T-cell (primary cell): ENCODE data around the gene ZNF740. TPM values are rescaled to one million over a fixed set of nuclear protein-coding genes. Genes with fewer than 3 reads are reported as not detected.

ENCODE experiments used
- ATAC-seq, 4 experiments: fragments of 200-7000 bp in 3 of 4; fragments of 150-1000 bp in 1 of 4; cut with Tn5 transposase; replicated peaks in 1 of 4; 1 replicate in 3 of 4; 2 replicates in 1 of 4; pipeline ENCODE4 v1.10.0; 2021; ENCODE audit warnings: moderate library complexity in 3 of 4, mild to moderate bottlenecking in 2 of 4, moderate number of reproducible peaks in 1 of 4
- CTCF ChIA-PET, 2 donors: fragments of 300-600 bp; sonication (Branson Sonifier 250); formaldehyde crosslinking; loops; one replicate each; lab custom pipeline; 2022; ENCODE audit warnings: antibody characterized with exemption in 2 of 2; lab: Charles Lee
- POLR2A ChIA-PET, 2 donors: fragments of 300-600 bp; sonication (Branson Sonifier 250); formaldehyde crosslinking; loops; one replicate each; lab custom pipeline; 2022; ENCODE audit warnings: antibody characterized with exemption in 2 of 2; lab: Charles Lee
- DNase-seq, 35 experiments: peaks; one replicate each; pipeline versions ENCODE4 v3.0.0 to v3.0.0-alpha.2; 2013 to 2023
- H3K27ac ChIP-seq: one replicate; pipeline ENCODE4 v1.5.1; 2013; ENCODE audit warnings: low read length
- H3K27me3 ChIP-seq, 2 experiments: replicated peaks in 1 of 2; 1 replicate in 1 of 2; 2 replicates in 1 of 2; pipeline versions ENCODE4 v1.6.1 to v1.7.0; 2013; ENCODE audit warnings: low read length in 1 of 2, mixed read lengths in 1 of 2; ENCODE audit not compliant: control insufficient read depth in 2 of 2, insufficient read depth in 2 of 2; ENCODE audit errors: extremely low read depth in 1 of 2
- H3K36me3 ChIP-seq, 2 donors: 1 replicate in 1 of 2; 2 replicates in 1 of 2; pipeline versions ENCODE4 v1.6.1 to v1.7.0; 2013; ENCODE audit warnings: low read length in 1 of 2; ENCODE audit not compliant: control insufficient read depth in 2 of 2, insufficient read depth in 1 of 2; ENCODE audit errors: extremely low read depth in 1 of 2
- H3K4me1 ChIP-seq, 2 experiments: 1 replicate in 1 of 2; 2 replicates in 1 of 2; pipeline versions ENCODE4 v1.6.1 to v1.7.0; 2013; ENCODE audit warnings: low read length in 2 of 2, mixed read lengths in 1 of 2; ENCODE audit not compliant: insufficient read depth in 2 of 2, control insufficient read depth in 1 of 2; ENCODE audit errors: extremely low read depth in 1 of 2
- H3K4me3 ChIP-seq, 2 donors: 1 replicate in 1 of 2; 2 replicates in 1 of 2; pipeline versions ENCODE4 v1.5.1 to v1.7.0; 2013; ENCODE audit warnings: mild to moderate bottlenecking in 2 of 2, low read length in 1 of 2, moderate library complexity in 1 of 2; ENCODE audit not compliant: control insufficient read depth in 1 of 2; ENCODE audit errors: extremely low read depth in 1 of 2
- H3K9me3 ChIP-seq: 2 replicates; pipeline ENCODE4 v1.7.0; 2013
- H3K27ac Mint-ChIP-seq, 2 donors: one replicate each; pipeline ENCODE4 v1.8.0; 2020 to 2021; ENCODE audit warnings: mild to moderate bottlenecking in 2 of 2, mixed read lengths in 2 of 2
- H3K27me3 Mint-ChIP-seq, 2 donors: one replicate each; pipeline ENCODE4 v1.8.0; 2021 to 2022; ENCODE audit warnings: mixed read lengths in 2 of 2
- H3K36me3 Mint-ChIP-seq: one replicate; pipeline ENCODE4 v1.8.0; 2021; ENCODE audit warnings: mixed read lengths
- H3K4me1 Mint-ChIP-seq, 3 donors: one replicate each; pipeline ENCODE4 v1.8.0; 2020 to 2022; ENCODE audit warnings: mixed read lengths in 3 of 3, mild to moderate bottlenecking in 1 of 3
- H3K4me3 Mint-ChIP-seq, 3 donors: one replicate each; pipeline ENCODE4 v1.8.0; 2020 to 2022; ENCODE audit warnings: mild to moderate bottlenecking in 3 of 3, mixed read lengths in 3 of 3, moderate library complexity in 3 of 3
- H3K9me3 Mint-ChIP-seq, 3 donors: one replicate each; pipeline ENCODE4 v1.8.0; 2020 to 2022; ENCODE audit warnings: mixed read lengths in 3 of 3
- WGBS: methylation state at CpG from one replicate; pipeline ENCODE4 v1.1.5; 2013; ENCODE audit warnings: missing lambda C conversion rate; ENCODE audit not compliant: insufficient coverage; 5-methylcytosine and 5-hydroxymethylcytosine counted together
- total RNA-seq, 35 experiments: library from RNA in 6 of 35; stranded (reverse) in 6 of 35; fragments of 120-200 nt in 1 of 35; gene quantifications; one replicate each; pipeline versions ENCODE4 v1.2.1 to v1.2.4 and lab custom pipeline; 2013 to 2026

Gene ZNF740
- total RNA-seq, 5 donors from 2014 or later (not counting 1 experiment from before 2014, with no cell fraction given) = 36.4 to 94.2 (median 83.9) TPM

DNA sequence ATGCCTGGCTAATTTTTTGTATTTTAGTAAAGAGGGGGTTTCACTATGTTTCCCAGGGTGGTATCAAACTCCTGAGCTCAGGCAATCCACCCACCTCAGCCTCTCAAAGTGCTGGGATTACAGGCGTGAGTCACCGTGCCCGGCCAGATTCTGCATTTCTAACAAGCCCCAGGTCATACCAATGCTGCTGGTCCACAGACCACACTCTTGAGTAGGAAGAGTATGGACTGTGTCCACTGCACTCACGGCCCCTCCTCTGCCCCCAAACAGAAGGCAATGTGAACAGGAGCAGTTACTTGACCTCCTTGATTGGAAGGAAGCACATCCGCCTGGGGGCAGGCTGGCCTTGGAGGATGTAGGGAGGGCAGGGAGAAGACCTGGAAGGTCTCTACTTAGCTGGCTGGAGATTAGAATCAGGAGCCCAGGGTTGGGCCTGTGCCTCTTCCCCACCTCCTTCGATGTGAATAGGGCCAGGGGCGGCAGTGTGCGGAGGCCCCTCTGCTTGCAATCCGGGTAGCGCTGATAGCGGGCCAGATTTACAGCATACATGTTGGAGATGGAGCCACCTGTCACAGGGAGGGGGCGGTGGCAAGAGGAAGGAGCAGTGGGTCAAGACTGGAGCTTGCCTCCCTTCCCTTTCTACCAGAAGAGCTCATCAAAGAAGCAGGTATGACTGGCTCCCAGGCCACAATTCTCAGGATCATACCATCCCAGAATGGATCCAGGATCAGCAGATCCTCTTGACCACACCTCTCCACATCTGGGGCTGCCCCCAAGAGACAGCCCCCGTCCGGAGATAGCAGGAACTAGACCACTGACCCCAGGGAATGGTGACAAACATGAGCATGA, 9.4 kb upstream of the ZNF740 start:
- H3K4me1 ChIP-seq = no peaks in the 10 kb centered on the region
- no peak for ATAC-seq
- no peak overlapping the region for H3K27ac ChIP-seq
- H3K9me3 Mint-ChIP-seq = no peaks in the 10 kb centered on the region
- H3K27me3 ChIP-seq = no peaks in the 10 kb centered on the region
- no peak overlapping the region for H3K4me3 Mint-ChIP-seq
- no peak for DNase-seq
- POLR2A ChIA-PET = no interaction called here
- H3K4me1 Mint-ChIP-seq = no peaks in the 10 kb centered on the region
- H3K27ac Mint-ChIP-seq = no peak overlapping the region
- no peaks in the 10 kb centered on the region for H3K27me3 Mint-ChIP-seq
- WGBS = 97% methylated on average over 6 of the region's 14 CpGs
- CTCF ChIA-PET = interaction anchor here in 1 of 2 donors (1.0 kb wide), 1 partner anchor 12 kb away, joined by 3 read pairs; no protein-coding TSS in a partner anchor
- H3K36me3 ChIP-seq = peaks cover 6% of the 10 kb centered on the region in 2 donors
- H3K9me3 ChIP-seq = no peaks in the 10 kb centered on the region
- H3K4me3 ChIP-seq = no peak overlapping the region
- peaks cover 27% of the 10 kb centered on the region for H3K36me3 Mint-ChIP-seq

- POLR2A ChIA-PET = interaction anchor here in 1 of 2 donors (0.7 kb wide), 1 partner anchor 26 kb away, joined by 3 read pairs; no protein-coding TSS in a partner anchor
- Histone ChIP-seq H3K36me3 (peaks cover 6% of the 10 kb centered on the region in 2 donors), H3K27me3 (no peaks in the 10 kb centered on the region), H3K4me3 (no peak overlapping the region), H3K4me1 (no peaks in the 10 kb centered on the region), H3K27ac (no peak overlapping the region), H3K9me3 (no peaks in the 10 kb centered on the region)
- Mint-ChIP-seq H3K27ac (no peak overlapping the region), H3K4me1 (no peaks in the 10 kb centered on the region), H3K36me3 (peaks cover 26% of the 10 kb centered on the region), H3K27me3 (no peaks in the 10 kb centered on the region), H3K4me3 (no peak overlapping the region), H3K9me3 (no peaks in the 10 kb centered on the region)
- DNase-seq (no peak), ATAC-seq (no peak)
- CTCF ChIA-PET = no interaction called here
- WGBS = 86% methylated on average over 4 of the region's 10 CpGs
Observed at GRCh38 chr12:53171725-53172329, 8.7 kb upstream of the ZNF740 start.

GRCh38 chr12:53172352-53172751, 8.2 kb upstream of the ZNF740 start:
- ATAC-seq (no peak), DNase-seq (no peak)
- Mint-ChIP-seq H3K27ac (no peak overlapping the region), H3K4me1 (no peaks in the 10 kb centered on the region), H3K4me3 (no peak overlapping the region), H3K27me3 (no peaks in the 10 kb centered on the region), H3K9me3 (no peaks in the 10 kb centered on the region), H3K36me3 (peaks cover 22% of the 10 kb centered on the region)
- CTCF ChIA-PET = interaction anchor here in 1 of 2 donors (0.5 kb wide), 1 partner anchor 327 kb away, joined by 4 read pairs; no protein-coding TSS in a partner anchor
- POLR2A ChIA-PET = interaction anchor here in 1 of 2 donors (0.7 kb wide), 1 partner anchor 25 kb away, joined by 3 read pairs; no protein-coding TSS in a partner anchor
- peaks cover 6% of the 10 kb centered on the region in 2 donors for H3K36me3 ChIP-seq
- no peaks in the 10 kb centered on the region for H3K9me3 ChIP-seq
- no peak overlapping the region for H3K4me3 ChIP-seq
- 100% methylated on average over 7 of the region's 11 CpGs for WGBS
- no peaks in the 10 kb centered on the region for H3K4me1 ChIP-seq
- no peak overlapping the region for H3K27ac ChIP-seq
- no peaks in the 10 kb centered on the region for H3K27me3 ChIP-seq

DNA sequence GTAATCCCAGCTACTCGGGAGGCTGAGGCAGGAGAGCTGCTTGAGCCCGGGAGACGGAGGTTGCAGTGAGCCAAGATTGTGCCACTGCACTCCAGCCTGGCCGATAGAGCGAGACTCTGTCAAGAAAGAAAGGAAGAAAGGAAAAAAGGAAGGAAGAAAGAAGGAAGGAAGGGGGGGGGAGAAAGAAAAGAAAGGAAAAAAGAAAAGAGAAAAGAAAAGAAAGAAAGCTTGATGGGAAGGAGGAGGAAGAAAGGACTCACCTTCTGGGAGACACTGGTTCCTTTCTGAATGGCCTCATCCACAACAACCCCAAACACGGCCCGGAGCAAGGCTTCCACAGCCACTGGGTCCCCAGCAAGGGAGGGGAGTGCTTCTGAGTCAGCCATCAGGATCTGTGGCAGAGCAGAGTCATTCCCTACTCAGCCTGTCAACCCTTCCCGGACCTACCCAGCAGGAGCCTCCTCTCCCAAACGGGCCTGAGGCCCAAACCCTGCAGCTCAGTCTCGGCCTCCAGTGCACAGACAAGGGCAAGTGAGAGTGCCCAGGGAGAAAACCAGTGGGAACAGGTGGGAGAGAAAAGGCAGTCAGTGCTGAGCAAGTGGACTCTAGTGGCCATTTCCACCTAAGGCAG, 7.3 kb upstream of the ZNF740 start:
- POLR2A ChIA-PET = no interaction called here
- no peaks in the 10 kb centered on the region for H3K27me3 Mint-ChIP-seq
- peaks cover 20% of the 10 kb centered on the region for H3K36me3 Mint-ChIP-seq

GRCh38 chr12:53174881-53175491, 5.5 kb upstream of the ZNF740 start:
- Mint-ChIP-seq H3K4me3 (no peak overlapping the region), H3K36me3 (peaks cover 15% of the 10 kb centered on the region), H3K27me3 (no peaks in the 10 kb centered on the region), H3K4me1 (peaks cover 11 to 12% (median 11%) of the 10 kb centered on the region in 3 donors), H3K27ac (no peak overlapping the region), H3K9me3 (no peaks in the 10 kb centered on the region)
- peak in 1 of 4 experiments; percentile 30 for ATAC-seq
- ChIA-PET POLR2A (no interaction called here), CTCF (interaction anchor here (0.8 to 1.1 kb wide), 2 partner anchors 12 to 16 kb away, joined by 3 to 4 read pairs; no protein-coding TSS in a partner anchor)
- H3K4me3 ChIP-seq = no peak overlapping the region
- no peak overlapping the region for H3K27ac ChIP-seq
- H3K4me1 ChIP-seq = peaks cover 8 to 9% of the 10 kb centered on the region in 2 experiments
- 100% methylated on average over 1 of the region's 4 CpGs for WGBS
- H3K36me3 ChIP-seq = peaks cover 4% of the 10 kb centered on the region in 2 donors
- DNase-seq = no peak
- H3K27me3 ChIP-seq = no peaks in the 10 kb centered on the region
- no peaks in the 10 kb centered on the region for H3K9me3 ChIP-seq

More for the DNA sequence above, 7.3 kb upstream of the ZNF740 start:
- 100% methylated on average over 4 of the region's 10 CpGs for WGBS
- no peak overlapping the region for H3K4me3 ChIP-seq
- no peak overlapping the region for H3K27ac ChIP-seq
- H3K36me3 ChIP-seq = peaks cover 6% of the 10 kb centered on the region in 2 donors
- Mint-ChIP-seq H3K27ac (no peak overlapping the region), H3K9me3 (no peaks in the 10 kb centered on the region), H3K4me1 (no peaks in the 10 kb centered on the region), H3K4me3 (no peak overlapping the region)
- H3K9me3 ChIP-seq = no peaks in the 10 kb centered on the region
- ATAC-seq = no peak
- CTCF ChIA-PET = no interaction called here
- H3K4me1 ChIP-seq = no peaks in the 10 kb centered on the region
- DNase-seq = no peak
- H3K27me3 ChIP-seq = no peaks in the 10 kb centered on the region
